DMS153 treated with DMSO at 0.1 percent for 48 hours (cell line): ENCODE data around the gene PLCXD1.

Experiments used
- DNase-seq: peaks from one replicate; lab custom pipeline; 2025; ENCODE audit not compliant: unreplicated experiment; lab: John Stamatoyannopoulos, UW

The PLCXD1 gene

DNA sequence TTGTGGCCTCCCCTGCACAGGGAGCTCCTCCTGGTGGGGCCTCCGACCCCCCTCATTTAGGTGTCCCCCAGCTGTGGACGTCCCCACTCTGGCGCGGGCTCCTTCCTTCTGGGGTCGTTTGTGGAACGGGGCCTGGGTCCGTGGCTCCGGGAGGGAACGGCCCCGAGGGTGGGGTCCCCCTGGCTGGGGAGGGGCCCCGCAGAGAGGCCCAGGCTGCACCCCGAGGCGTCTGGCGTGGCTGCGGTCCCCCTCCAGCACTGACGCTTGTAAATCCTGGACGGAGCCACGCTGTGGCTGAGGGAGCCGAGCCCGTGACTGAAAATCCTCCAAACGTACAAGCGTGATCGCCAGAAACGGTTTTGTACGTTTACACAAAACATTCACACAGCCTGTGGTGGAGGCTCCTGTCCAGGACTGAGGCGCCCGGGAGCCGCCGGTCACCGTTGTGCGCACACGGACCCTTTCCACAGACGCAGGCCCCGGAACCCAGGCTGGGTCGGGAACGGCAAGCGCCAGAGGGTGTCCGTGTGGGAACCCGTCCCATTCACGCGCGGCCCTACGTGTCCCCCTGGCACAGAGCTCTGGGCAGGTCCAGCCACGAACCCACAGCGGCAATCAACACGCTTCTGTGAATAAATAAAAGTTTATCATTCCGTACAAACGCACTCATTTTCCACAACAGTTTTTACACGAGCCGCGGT lies 52.6 kb downstream of the PLCXD1 start:
- DNase-seq = no peak

DNA sequence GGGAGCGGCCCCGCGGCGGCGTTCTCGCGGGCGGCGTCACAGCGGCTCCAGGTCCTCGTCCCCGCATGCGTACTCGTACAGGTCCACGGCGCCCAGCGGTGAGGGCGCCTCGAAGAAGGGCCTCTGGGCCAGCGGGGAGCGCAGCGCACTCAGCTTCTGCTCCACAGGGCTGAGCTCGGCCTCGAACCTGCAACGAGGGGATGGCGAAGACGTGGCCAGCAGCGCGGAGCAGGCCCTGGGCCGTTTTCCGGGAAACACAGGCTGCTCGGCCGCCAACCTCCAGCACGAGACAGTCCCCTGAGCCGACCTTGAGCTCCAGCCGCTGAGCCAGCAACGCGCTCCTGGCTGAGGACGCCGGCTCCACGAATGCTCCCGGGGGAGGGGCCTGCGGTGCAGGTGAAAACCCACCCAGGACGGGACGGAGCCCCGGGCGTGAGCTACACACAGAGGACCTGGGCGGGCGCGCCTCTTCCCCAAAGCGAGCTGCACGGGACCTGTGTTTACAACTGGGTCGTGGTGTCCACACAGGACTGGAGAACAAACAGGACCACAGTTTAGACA lies 53.2 kb downstream of the PLCXD1 start:
- no peak for DNase-seq

DNA sequence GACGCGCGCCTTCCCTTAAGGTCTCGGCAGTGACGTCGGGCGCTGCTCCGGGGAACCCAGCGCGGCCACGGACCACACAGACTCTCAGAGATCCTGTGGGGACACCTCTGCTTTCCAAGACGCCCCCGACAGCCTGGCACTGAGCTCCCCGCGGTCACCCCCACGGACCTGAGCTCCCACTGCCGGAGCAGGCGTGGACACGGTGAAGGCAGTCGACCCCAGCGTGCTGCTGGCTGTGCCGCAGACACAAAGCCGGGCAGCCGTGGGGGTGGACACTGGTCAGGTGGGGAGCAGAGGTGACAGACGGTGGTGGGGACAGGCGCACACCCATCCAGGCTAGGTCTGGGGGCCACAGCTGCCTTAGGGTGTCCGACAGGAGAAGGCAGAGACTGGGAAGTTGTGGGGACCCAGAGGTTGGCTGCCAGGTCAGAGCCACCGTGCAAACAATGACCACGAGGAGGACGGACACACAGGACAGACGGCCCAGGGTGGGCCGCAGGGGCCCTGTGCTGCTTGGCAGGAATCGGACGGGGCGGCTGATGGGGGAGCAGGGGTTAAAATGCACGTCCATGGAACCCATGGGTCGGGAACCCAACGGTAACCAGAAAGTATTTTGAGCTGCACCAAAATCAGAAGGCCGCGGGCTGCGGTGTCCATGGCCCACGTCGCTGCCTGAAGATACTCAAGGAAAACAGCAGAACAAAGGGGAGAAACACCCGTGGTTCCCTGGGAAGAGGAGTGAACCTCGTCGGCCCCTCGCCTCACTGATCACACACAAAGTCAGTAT lies 54.0 kb downstream of the PLCXD1 start:
- no peak for DNase-seq

DNA sequence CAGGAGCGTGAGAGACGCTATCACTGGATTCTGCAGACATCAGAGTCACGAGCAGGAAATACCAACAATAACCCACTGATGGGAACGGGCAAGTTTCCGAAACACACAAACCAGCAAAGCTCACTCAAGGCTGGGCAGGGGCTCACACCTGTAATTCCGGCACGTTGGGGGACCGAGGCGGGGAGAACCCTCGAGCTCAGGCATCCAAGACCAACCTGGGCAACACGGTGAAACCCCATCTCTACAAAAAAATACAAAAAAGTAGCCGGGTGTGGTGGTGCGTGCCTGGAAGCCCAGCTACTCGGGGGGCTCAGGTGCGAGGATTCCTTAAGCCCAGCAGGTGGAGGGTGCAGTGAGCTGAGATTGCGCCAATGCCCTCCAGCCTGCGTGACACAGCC lies 54.6 kb downstream of the PLCXD1 start:
- DNase-seq = no peak

DNA sequence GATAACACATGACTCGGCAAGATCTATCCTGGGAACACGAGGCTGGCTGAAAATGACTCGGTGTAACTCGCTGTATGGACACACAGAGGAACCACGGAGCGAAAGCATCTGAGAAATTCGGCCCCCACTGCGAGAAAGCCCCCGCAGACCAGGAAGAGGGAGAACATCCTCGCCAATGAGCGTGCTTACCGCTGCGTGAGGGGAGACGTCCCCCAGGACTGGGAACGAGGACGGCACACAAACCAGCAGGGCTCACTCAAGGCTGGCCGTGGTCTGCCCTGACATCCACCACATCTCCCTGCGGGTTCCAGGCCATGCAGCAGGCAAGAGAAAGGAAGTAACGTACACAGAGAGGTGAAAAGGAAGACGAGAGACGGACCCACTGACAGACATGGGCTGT lies 55.0 kb downstream of the PLCXD1 start:
- DNase-seq = no peak

DNA sequence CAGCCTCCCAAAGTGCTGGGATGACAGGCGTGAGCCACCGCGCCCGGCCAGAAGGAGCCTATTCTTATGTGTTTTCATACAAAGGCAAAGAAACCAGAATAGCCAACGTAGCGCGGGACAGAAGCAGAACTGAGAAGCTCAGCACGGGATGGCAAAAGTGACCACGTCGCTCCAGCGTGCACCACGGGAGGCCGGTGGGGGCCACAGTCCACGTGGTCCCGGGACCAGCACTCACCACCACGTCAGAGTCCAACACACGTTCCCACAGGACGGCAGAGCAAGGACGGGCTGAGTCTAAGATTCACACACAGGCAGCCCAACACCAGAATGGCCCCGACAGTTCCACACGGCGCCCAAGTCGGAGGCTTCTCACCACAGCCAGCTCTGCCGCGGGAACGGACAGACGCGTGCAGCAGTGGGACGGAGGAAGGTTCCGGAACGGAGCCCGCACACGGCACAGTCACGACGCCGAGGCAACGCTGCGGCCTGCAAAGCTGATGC lies 56.2 kb downstream of the PLCXD1 start:
- DNase-seq = no peak

DNA sequence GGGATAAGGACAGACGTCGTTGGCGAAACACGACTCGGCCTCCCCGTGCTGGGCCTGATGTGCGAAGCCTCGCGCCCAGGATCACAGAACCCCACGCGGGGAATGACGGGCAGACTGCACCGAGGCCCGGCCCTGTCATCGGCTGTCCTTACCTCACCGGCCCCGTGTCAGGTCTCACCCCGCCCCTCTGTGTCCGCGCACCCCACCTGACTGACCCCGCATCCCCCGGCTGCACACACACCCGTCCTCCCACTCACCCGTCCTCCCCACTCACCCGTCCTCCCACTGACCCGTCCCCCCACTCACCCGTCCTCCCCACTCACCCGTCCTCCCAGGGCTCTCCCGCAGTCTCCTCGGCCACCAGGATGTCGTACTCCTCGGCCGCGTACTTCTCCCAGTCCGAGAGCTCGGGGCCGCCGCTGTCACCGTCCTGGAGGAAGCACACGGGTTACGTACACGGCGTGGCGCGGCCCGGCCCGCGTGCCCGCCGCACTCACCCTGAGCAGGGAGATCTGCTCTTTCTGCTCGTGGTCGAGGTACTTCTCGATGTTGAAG lies 57.2 kb downstream of the PLCXD1 start:
- no peak for DNase-seq

DNA sequence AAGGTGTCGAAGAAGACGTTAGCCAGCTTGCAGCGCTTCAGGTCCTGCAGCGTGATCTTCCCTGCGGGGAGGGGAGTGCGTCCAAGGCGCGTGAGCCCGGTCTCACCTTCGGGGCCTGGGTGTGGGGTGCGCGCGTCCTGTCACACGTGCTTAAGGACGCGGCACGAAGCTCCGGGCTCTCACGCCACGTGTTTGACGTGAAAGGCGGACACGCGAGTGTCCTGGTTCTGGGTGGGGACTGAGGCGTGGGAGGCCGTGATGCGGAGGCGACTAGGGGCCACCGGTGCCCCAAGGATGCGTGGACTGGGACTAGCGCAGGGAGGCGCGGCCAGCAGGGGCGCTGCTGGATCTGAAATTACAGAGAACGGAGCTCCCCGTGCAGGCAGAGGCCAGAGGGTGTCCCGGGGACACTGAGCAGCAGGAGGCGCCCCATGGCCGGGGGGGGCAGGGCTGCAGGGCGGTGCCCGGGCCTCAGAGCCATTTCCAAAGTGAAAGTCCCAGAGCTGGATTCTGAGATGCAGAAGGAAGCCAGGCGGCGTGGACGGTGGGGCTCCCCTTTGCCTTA lies 57.7 kb downstream of the PLCXD1 start:
- no peak for DNase-seq

DNA sequence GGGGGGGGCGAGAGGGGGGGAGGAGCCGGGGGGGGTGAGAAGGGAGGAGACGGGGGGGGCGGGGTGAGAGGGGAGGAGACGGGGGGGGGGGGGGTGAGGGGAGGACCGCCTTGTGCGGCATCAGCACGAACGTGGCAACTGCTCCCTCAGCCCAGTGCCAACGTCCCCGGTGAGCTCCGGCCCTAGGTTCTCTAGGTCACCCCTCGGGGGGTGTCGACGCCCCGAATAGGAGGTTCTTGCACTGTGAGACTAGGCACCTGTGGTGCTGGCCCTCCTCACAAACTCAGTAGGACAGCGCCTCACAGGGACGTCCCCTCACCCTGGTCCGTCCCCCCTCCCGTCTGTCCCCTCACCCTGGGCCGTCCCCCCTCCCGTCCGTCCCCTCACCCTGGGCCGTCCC lies 58.9 kb downstream of the PLCXD1 start:
- no peak for DNase-seq

DNA sequence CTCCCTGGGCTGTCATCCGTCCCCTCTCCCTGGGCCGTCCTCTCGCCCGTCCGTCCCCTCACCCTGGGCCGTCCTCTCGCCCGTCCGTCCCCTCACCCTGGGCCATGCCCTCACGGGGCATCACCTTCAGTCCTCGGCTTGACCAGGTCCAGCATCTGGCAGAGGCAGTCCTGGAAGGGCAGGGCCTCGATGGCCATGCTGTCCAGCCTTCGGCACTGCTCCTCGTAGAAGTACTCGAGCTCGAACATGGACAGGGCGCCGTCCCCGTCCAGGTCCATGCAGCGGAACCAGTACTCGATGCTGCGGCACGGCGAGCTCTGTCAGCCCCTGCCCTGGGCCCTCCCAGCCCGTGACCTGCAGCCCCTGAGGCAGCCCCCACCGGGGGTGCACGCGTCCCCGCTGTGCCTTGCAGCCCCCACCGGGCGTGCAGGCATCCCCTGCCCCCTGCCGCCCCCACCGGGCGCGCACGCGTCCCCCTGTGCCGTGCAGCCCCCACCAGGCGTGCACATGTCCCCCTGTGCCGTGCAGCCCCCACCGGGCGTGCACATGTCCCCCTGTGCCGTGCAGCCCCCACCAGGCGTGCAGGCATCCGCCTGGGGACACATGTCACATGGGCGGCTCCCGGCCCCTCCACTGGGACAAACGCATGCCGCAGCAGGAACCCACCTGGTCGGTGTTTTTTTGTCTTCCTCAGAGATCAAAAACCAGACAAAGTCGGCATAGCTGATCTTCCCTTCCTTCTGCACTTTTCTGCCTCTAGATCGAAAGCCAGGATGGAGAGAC lies 59.7 kb downstream of the PLCXD1 start:
- DNase-seq = no peak

DNA sequence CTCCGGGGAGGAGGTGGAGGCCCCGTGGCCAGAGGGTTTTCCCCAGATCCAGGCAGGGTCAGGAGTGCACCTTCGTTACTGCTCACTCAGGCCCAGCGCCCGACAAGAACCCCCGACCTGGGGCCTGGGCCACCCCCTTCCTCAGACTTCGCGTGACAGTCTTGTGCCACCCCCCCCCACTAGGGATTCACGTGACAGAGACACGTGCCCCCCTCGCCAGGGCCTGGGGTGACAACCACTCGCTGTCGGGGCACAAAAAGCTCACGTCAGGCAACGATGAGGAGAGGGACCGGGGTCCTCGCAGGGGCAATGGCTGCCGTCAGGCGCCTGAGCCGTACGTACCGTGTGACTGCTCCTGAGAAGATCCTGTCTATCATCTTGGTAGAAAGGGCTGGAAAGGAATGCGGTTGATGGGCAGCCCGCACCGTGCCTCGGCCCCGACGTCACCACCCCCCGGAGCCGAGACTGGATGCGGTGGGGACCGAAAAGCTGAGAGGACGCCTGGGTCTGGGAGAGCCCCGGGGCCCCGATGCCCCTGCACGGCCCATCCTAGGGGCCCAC lies 60.4 kb downstream of the PLCXD1 start:
- no peak for DNase-seq

DNA sequence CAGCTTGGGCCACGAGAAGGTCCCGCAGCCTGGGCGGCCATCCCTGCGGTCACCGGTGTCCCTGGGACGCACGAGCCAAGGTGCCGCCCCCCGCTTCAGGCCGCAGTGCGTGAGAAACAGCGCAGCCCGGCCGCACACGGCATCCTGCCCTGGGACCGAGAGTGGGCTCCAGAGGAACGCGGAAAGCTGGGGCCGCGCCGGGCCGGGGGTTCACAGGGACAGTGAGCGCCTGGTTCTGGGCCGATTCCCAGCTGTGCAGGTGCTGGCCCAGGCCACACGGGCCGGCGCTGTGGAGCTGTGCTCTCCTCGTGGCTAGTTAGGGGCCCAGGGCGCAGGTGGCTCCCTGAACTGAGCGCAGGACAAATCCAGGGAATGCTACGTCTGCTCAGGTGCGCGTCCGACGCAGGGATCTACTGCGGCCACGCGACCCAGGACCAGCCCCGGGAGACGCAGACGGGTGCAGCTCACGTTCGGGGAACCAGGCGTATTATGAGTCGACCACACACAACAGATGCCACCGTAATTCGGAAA lies 63.3 kb downstream of the PLCXD1 start:
- no peak for DNase-seq

DNA sequence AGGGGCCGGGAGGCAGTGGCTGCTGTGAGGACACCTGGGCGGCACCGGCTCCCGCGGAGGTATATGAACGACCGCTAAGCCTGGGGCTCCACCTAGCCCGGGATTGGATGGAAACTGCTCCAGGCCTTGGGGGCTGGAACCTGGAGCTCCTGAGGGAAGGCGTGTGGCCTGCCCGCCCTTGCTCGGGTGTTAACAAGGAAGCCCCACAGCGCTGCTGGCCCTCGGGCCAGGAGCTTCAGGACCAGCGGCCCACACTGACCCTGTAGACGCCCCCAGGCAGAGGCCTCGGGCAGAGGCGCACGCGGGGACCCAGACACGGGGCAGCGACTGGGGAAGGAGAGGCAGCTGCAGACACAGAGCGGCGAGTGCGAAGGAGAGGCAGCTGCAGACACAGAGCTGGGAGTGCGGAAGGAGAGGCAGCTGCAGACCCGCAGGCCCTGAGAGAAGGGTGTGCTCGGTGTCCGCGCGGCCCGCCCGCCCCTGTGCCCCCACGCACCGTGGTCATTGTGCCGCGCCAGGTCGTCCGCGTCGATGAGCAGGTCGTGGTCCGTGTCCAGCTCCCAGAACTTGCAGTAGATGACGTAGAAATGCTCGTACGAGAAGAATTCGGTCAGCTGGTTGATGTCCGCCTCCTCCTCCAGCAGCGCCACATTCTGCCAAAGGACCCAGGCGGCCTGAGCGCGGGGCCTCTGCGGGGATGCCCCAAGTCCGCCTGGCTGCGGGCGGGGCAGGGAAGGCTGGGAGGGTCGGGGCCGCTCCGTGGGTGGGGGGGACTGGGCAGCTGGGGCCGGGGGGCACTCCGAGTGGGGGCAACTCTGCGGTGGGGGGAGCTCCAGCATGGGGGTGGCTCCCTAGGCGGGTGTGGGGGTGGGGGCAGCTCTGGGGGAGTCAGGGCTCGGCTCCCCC lies 64.1 kb downstream of the PLCXD1 start:
- DNase-seq = no peak

DNA sequence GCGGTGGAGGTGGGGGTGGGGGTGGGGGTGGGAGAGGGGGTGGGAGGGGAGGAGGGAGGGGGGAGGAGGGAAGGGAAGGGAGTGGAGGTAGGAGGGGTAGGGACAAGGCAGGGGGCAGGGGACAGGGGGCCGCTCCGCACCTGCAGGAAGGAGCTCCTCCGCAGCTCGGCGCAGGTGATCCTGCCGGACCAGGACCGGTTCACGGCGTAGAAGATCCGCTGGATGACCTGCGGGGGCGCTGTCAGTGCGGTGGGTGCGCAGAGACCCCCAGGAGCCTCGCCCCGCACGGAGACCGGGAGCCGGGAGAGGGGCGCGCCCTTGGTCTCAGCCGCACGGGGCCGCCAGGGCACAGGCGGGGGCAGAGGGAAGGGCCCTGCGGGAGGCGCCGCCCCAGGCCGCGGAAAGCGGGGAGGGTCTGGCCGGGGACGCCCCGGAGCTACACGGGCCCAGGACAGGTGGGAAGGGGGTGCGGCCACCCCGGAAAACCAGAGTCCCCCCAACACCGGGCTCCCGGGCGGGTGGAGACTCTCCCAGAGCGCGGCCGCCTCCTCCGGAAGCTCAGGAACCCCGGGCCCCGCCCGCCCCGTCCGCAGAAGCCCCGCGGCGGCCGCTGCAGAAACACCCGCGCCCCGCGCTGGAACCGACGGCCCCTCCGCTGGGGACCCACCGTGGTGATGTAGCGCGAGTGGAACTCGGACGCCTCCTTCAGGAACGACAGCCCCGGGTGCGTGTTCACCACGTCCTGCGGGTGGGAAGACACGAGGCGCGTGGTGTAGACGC lies 65.0 kb downstream of the PLCXD1 start:
- DNase-seq = no peak

DNA sequence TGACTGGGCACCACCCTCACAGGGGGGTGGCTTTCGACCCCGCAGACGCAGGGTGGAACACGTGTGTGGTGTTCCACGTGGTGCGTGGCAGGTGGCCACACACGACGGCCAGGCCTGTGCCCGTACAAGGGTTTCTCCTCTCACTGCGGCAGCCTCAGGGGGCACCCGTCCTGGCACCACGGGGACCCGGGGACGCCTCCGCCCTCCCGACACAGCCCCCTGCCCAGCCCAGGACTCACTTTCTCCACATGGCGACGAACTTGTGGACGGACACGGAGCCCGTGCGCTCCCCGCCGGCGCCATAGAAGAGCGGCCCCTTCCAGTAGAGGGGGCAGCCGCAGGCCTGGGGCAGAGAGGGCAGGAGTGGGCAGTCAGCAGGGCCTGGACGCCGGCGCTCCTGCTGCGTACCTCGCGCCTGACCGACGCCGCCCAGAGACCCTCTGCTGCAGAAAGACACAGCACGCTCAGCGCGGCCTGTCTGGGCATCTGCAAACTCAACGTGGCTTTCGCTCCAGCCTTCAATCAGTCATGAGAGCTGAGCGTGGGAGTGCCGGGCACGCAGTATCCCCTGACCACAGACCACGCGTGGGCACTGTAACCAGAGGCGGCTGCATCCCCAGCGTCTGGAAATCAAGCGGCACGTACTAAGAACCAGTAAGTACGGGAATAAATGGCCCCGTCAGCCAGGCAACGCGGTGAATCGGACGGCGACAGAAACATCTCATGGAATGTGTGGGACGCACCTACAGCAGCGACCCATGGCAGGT lies 66.4 kb downstream of the PLCXD1 start:
- no peak for DNase-seq

DNA sequence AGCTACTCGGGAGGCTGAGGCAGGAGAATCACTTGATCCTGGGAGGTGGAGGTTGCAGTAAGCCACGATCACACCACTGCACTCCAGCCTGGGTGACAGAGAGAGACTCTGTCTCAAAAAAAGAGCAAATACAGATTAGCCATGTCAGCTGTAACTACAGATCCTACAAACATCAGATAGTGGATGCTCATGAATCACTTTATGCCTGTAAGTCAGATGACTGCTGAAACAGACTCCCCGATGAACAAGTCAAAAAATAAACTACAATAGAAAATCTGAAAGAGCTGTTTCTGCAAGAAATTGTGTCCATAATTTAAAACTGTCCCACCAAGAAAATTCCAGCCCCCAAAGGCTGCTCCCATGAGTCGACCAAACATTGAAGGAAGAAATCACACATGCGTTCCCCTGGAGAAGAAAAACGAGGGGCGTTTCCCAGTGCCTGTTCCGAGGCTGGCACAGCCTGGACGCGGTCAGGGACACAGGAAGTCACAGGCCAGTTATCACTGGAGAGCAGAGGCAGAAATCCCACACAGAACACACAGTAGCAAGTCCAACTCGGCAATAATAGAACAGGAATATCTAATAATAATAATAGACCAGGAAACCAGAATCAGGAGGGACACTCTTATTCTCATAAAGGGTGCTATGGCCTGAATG lies 67.4 kb downstream of the PLCXD1 start:
- no peak for DNase-seq

DNA sequence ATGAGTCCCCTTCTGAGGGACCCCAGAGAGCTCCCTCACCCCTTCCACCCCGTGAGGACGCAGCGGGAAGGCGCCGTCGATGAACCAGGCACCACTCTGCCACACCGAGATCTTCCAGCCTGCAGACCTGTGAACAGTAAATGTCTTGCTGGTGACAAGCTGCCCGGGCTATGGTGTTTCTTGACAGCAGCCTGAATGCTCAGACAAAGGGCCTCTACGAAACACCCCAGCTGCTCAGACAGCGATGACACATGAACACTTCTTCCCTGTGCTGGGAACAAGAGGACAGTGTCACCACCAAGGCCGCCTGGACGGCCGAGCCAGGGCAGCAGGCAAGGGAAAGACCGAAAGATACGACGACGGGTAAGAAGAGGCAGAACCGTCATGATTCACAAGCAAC lies 68.0 kb downstream of the PLCXD1 start:
- no peak for DNase-seq
